HEK293 (cell line): Measurements from ENCODE around the gene MPP7.

ENCODE experiments used
- FEZF1 ChIP-seq: fragments of 450-650 bp; formaldehyde crosslinking; IDR thresholded peaks from 2 replicates; pipeline ENCODE4 v1.5.1; 2016; ENCODE audit warnings: missing biosample characterization, missing genetic modification characterization
- GLI2 ChIP-seq: fragments of 450-650 bp; formaldehyde crosslinking; IDR thresholded peaks from 2 replicates; pipeline ENCODE4; 2017; ENCODE audit warnings: missing biosample characterization, missing genetic modification characterization, low read depth, borderline replicate concordance
- INSM2 ChIP-seq: fragments of 450-650 bp; formaldehyde crosslinking; IDR thresholded peaks from 2 replicates; pipeline ENCODE4 v1.5.1; 2016; ENCODE audit warnings: missing biosample characterization, missing genetic modification characterization
- KLF7 ChIP-seq: fragments of 450-650 bp; formaldehyde crosslinking; IDR thresholded peaks from 2 replicates; pipeline ENCODE4 v1.5.1; 2016; ENCODE audit warnings: missing biosample characterization, missing genetic modification characterization, borderline replicate concordance
- KLF8 ChIP-seq: fragments of 450-650 bp; formaldehyde crosslinking; IDR thresholded peaks from 2 replicates; pipeline ENCODE4 v1.5.1; 2016; ENCODE audit warnings: missing biosample characterization, missing genetic modification characterization
- OSR2 ChIP-seq: fragments of 450-650 bp; formaldehyde crosslinking; IDR thresholded peaks from 2 replicates; pipeline ENCODE4 v1.5.1; 2016; ENCODE audit warnings: missing biosample characterization, missing genetic modification characterization
- OVOL3 ChIP-seq: fragments of 450-650 bp; formaldehyde crosslinking; IDR thresholded peaks from 2 replicates; pipeline ENCODE4 v1.5.1; 2016; ENCODE audit warnings: missing biosample characterization, missing genetic modification characterization
- PRDM1 ChIP-seq: fragments of 450-650 bp; formaldehyde crosslinking; IDR thresholded peaks from 2 replicates; pipeline ENCODE4; 2016; ENCODE audit warnings: missing biosample characterization, missing genetic modification characterization
- PRDM4 ChIP-seq: fragments of 450-650 bp; formaldehyde crosslinking; IDR thresholded peaks from 2 replicates; pipeline ENCODE4 v1.5.1; 2017; ENCODE audit warnings: missing biosample characterization, missing genetic modification characterization
- PRDM6 ChIP-seq: fragments of 450-650 bp; formaldehyde crosslinking; IDR thresholded peaks from 2 replicates; pipeline ENCODE4 v1.5.1; 2017; ENCODE audit warnings: missing biosample characterization, missing genetic modification characterization
- SCRT1 ChIP-seq: fragments of 450-650 bp; formaldehyde crosslinking; IDR thresholded peaks from 2 replicates; pipeline ENCODE4 v1.5.1; 2016; ENCODE audit warnings: missing biosample characterization, missing genetic modification characterization, borderline replicate concordance
- WT1 ChIP-seq: fragments of 450-650 bp; formaldehyde crosslinking; IDR thresholded peaks from 2 replicates; pipeline ENCODE4 v1.5.1; 2016; ENCODE audit warnings: missing biosample characterization, missing genetic modification characterization
- ZEB2 ChIP-seq: fragments of 450-650 bp; formaldehyde crosslinking; IDR thresholded peaks from 2 replicates; pipeline ENCODE4 v1.5.1; 2016; ENCODE audit warnings: missing biosample characterization, missing genetic modification characterization
- ZFP41 ChIP-seq: fragments of 450-650 bp; formaldehyde crosslinking; IDR thresholded peaks from 2 replicates; pipeline ENCODE4 v1.5.1; 2016; ENCODE audit warnings: missing biosample characterization, missing genetic modification characterization, borderline replicate concordance
- ZIC2 ChIP-seq: fragments of 450-650 bp; formaldehyde crosslinking; IDR thresholded peaks from 2 replicates; pipeline ENCODE4 v1.5.1; 2016; ENCODE audit warnings: missing biosample characterization, missing genetic modification characterization
- ZNF184 ChIP-seq: fragments of 450-650 bp; IDR thresholded peaks from 2 replicates; pipeline ENCODE4 v1.5.1; 2018; ENCODE audit warnings: missing biosample characterization, mild to moderate bottlenecking, missing genetic modification characterization
- ZNF398 ChIP-seq: fragments of 450-650 bp; formaldehyde crosslinking; IDR thresholded peaks from 2 replicates; pipeline ENCODE4 v1.5.1; 2017; ENCODE audit warnings: missing biosample characterization, missing genetic modification characterization
- ZNF518A ChIP-seq: fragments of 450-650 bp; formaldehyde crosslinking; conservative IDR thresholded peaks from 2 replicates; pipeline ENCODE4 v1.5.1; 2016; ENCODE audit warnings: low read depth, missing biosample characterization, missing genetic modification characterization
- ZNF600 ChIP-seq: fragments of 450-650 bp; formaldehyde crosslinking; IDR thresholded peaks from 2 replicates; pipeline ENCODE4 v1.5.1; 2016; ENCODE audit warnings: missing biosample characterization, missing genetic modification characterization
- ZNF621 ChIP-seq: fragments of 450-650 bp; formaldehyde crosslinking; IDR thresholded peaks from 2 replicates; pipeline ENCODE4 v1.5.1; 2017; ENCODE audit warnings: missing biosample characterization, missing genetic modification characterization
- ZNF639 ChIP-seq: fragments of 450-650 bp; formaldehyde crosslinking; IDR thresholded peaks from 2 replicates; pipeline ENCODE4 v1.5.1; 2016; ENCODE audit warnings: missing biosample characterization, missing genetic modification characterization
- ZNF654 ChIP-seq: fragments of 450-650 bp; formaldehyde crosslinking; IDR thresholded peaks from 2 replicates; pipeline ENCODE4 v1.5.1; 2016; ENCODE audit warnings: low read depth, missing biosample characterization, missing genetic modification characterization
- ZNF785 ChIP-seq: fragments of 450-650 bp; formaldehyde crosslinking; IDR thresholded peaks from 2 replicates; pipeline ENCODE4 v1.5.1; 2016; ENCODE audit warnings: missing biosample characterization, missing genetic modification characterization
- ZNF843 ChIP-seq: fragments of 450-650 bp; formaldehyde crosslinking; IDR thresholded peaks from 2 replicates; pipeline ENCODE4 v1.5.1; 2016; ENCODE audit warnings: missing biosample characterization, missing genetic modification characterization

The MPP7 gene

GRCh38 chr10:28254290-28254985 lies 48.4 kb downstream of the MPP7 start (continued):
- TF ChIP-seq ZNF600 (tag by site-specific recombination) (peak; percentile 88), ZNF843 (tag by site-specific recombination) (peak; percentile 70), ZNF518A (tag by site-specific recombination) (0 out of 2 replicates have a peak, but pooled peaks have one; percentile 22), FEZF1 (peak; percentile 25; the same call in 1 of the 2 replicates), KLF7 (no peak), SCRT1 (no peak), ZNF621 (tag by site-specific recombination) (no peak), PRDM1 (tag by site-specific recombination) (peak; percentile 58; the same call in 1 of the 2 replicates), WT1 (tag by site-specific recombination) (0 out of 2 replicates have a peak, but pooled peaks have one; percentile 19), ZNF184 (tag by site-specific recombination) (peak; percentile 5; the same call in 1 of the 2 replicates), ZFP41 (no peak), INSM2 (peak; percentile 45; the same call in 1 of the 2 replicates), PRDM6 (peak; percentile 96), GLI2 (tag by site-specific recombination) (0 out of 2 replicates have a peak, but pooled peaks have one; percentile 7), ZNF654 (tag by site-specific recombination) (no peak), KLF8 (peak; percentile 46; the same call in 1 of the 2 replicates), OVOL3 (tag by site-specific recombination) (peak; percentile 72; the same call in 1 of the 2 replicates), ZNF639 (tag by site-specific recombination) (0 out of 2 replicates have a peak, but pooled peaks have one; percentile 28), PRDM4 (peak; percentile 48; the same call in 1 of the 2 replicates), ZEB2 (tag by site-specific recombination) (peak; percentile 72), OSR2 (tag by site-specific recombination) (peak; percentile 45; the same call in 1 of the 2 replicates), ZNF785 (tag by site-specific recombination) (no peak), ZIC2 (tag by site-specific recombination) (0 out of 2 replicates have a peak, but pooled peaks have one; percentile 30), ZNF398 (tag by site-specific recombination) (0 out of 2 replicates have a peak, but pooled peaks have one; percentile 8)
